Fibroblast of mammary gland (primary cell): ENCODE measurements around the gene RAI14.

Experiments
- DNase-seq: peaks from one replicate; pipeline ENCODE4 v3.0.0-alpha.2; 2010; ENCODE audit warnings: low read depth
- H3K4me3 ChIP-seq: 2 replicates; pipeline ENCODE4 v1.5.1; 2011; ENCODE audit warnings: low read depth, mild to moderate bottlenecking, low read length, moderate library complexity; ENCODE audit not compliant: control insufficient read depth
- CTCF ChIP-seq: conservative IDR thresholded peaks from 2 replicates; pipeline ENCODE4 v1.5.1; 2011; ENCODE audit warnings: low read depth, low read length, inconsistent platforms; ENCODE audit not compliant: control insufficient read depth, insufficient read depth

RAI14 gene

GRCh38 chr5:34790069-34790468, 133.9 kb downstream of the RAI14 start:
- TF ChIP-seq CTCF = no peak
- no peak overlapping the region for H3K4me3 ChIP-seq
- DNase-seq = no peak

GRCh38 chr5:34791761-34792244, 135.7 kb downstream of the RAI14 start:
- peak; percentile 47 for DNase-seq
- no peak overlapping the region for H3K4me3 ChIP-seq
- no peak for TF ChIP-seq CTCF

GRCh38 chr5:34802834-34803563, 146.9 kb downstream of the RAI14 start:
- no peak for DNase-seq
- TF ChIP-seq CTCF = no peak
- H3K4me3 ChIP-seq = no peak overlapping the region

GRCh38 chr5:34803974-34804732, 148.0 kb downstream of the RAI14 start:
- no peak overlapping the region for H3K4me3 ChIP-seq
- no peak for TF ChIP-seq CTCF
- peak; percentile 35 for DNase-seq

GRCh38 chr5:34804913-34805312, 148.8 kb downstream of the RAI14 start:
- no peak for DNase-seq
- no peak for TF ChIP-seq CTCF
- no peak overlapping the region for H3K4me3 ChIP-seq

GRCh38 chr5:34806532-34806931, 150.4 kb downstream of the RAI14 start:
- H3K4me3 ChIP-seq = no peak overlapping the region
- DNase-seq = no peak
- no peak for TF ChIP-seq CTCF
